Activated CD4-positive, alpha-beta T cell treated with anti-CD3 and anti-CD28 coated beads, Interleukin-2, amount 50 U/mL, for 4 hours (primary cell): ENCODE measurements around the gene TNIK.
"Not testable (repeated sequence)": the region's sequence is repeated elsewhere in the genome, so short reads cannot be mapped to it uniquely, and the experiment has no call there.

Source experiments
- DNase-seq, 2 experiments: peaks; one replicate each; pipeline ENCODE4 v3.0.0-alpha.2; 2020

The TNIK gene

GRCh38 chr3:171468296-171468906 lies 8.2 kb upstream of the TNIK start:
- DNase-seq, result no peak

GRCh38 chr3:171465763-171466162 lies 5.6 kb upstream of the TNIK start:
- DNase-seq, result no peak

DNA sequence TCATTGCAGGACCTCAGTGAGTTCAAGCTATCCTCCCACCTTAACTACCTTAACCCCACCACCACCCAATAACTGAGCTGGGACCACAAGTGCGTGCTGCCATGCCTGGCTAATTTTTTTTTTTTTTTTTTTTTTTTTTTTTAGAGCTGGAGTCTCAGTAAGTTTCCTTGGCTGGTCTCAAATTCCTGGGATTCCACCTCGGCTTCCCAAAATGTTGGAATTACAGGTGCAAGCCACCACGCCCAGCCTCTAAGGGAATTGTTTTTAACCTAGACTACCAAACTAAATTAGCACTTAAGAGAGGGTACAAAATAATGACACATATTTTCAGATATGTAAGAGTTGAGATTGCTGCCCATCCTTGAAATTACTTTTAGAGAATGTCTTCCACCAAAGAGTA lies 4.3 kb upstream of the TNIK start:
- no peak for DNase-seq

- DNase-seq, result peak; percentile 17 to 29
These were observed 2.0 kb upstream of the TNIK start for GRCh38 chr3:171462224-171462623.

- no peak for DNase-seq
These were observed 1.3 kb upstream of the TNIK start for GRCh38 chr3:171461525-171461917.

- DNase-seq, result peak; percentile 15 to 16
These were observed 720 bp upstream of the TNIK start for GRCh38 chr3:171460725-171461524.

DNA sequence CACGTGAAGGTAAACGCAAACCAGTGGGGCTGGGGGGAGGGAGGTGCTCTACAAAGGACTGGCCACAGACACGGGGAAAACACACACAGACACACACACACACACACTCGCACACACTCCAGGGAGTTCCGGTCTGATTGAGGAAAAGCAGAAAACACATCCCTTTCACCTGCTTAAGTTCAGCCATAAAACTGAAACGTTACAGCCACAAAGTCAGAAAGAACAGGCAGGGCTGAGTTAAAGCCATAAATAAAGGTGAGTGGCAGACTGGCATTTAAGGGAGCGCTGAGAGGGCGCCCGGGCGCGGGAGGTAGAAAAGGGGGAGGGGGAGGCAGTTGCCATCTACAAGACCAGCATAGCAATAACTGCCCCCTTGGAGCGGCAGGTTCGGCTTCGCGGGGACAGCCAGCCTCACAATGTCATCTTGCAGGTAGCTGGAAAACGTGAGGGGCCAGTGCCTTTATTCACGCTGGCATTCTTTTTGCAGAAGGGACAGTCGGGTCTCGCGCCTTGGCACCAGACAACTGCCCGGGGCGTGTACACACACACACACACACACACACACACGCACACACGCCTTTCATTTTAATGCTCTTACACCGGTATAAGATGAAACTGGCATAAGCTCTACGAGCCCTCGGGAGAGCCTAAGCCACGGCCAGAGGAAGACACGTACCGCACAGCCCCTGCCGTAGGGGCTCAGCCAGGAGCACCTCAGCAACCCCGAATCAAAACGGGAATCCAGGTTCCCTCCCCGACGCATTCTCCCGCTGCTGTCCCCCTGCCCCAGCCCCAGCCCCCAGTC lies 866 bp downstream of the TNIK start:
- DNase-seq, result peak; percentile 42 to 45

DNA sequence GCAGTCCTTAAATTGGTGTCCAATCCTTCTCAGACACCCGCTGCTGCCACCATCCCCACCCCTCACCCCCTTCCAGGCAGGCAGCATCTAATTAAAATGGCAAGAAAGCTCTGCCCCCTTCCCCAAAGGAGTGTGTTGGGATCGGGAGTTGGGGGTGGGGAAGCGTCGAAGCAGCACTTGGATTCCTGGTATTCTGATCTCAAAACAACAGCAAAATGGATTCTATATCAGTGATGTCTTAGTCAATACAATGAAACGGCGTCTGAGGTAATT lies 1.4 kb downstream of the TNIK start:
- DNase-seq, result no peak

- DNase-seq, result peak; percentile 23 to 40
These were observed 1.9 kb downstream of the TNIK start for GRCh38 chr3:171458071-171458863.

DNA sequence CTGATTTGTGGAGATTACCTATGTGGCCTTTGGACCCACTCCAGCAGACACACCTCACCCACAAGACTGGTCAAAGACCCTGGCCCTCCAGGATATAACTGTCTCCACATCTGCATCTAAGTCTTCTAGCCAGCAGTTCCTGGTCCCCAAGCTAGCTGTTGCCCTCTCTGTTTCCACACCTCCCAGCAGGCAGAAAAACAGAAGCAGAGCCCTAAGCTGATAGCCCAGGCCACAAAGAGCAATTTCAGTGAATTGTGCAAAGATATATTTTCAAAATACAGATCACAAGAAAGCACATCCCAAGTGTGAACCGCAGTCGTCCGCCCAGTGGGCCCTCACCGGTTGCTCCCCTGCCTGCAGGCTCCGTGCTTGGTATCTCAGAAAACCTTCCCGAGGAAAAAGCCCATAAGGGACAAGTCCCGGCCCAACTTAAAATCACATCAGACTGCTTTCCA lies 2.6 kb downstream of the TNIK start:
- DNase-seq, result no peak

DNA sequence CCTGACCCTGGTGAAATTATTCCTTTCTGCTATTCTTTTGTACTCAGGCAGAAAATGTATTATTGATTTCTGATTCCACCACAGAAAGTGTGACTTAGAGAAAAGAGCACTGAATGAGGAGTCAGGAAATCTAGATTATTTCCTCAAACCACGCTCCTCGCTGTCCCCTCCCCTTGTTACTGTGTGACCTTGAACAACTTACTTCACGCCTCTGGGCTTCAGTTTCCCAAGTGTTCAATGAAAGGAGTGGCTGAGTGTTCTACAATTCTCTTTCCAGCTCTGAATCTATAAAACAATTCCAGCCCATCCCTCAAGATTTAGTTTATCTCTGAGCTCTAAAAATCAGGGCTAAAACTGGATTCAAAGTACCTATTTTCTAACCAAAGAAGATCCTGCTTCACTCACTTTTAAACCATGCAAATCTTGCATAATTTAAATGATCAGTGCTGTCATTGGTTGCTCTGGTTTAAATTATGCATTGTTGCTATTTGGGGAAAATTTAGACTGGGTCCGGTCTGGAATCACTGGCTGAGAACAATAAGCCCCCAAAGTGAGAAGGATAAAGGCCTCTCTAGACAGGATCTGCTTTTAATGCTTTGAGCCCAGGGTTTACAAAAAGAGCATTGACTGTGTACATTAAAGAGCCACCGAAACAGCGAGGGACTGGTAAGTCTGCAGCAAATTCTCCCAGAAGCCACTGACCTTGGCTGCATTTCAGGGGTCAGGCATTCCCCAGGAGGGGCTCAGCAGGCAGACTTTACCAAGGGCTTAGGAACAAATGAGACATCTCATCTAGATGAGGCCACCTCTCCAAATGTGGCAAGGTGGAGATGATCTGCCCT lies 3.2 kb downstream of the TNIK start:
- no peak for DNase-seq

GRCh38 chr3:171455603-171456550 lies 4.3 kb downstream of the TNIK start:
- no peak for DNase-seq

DNA sequence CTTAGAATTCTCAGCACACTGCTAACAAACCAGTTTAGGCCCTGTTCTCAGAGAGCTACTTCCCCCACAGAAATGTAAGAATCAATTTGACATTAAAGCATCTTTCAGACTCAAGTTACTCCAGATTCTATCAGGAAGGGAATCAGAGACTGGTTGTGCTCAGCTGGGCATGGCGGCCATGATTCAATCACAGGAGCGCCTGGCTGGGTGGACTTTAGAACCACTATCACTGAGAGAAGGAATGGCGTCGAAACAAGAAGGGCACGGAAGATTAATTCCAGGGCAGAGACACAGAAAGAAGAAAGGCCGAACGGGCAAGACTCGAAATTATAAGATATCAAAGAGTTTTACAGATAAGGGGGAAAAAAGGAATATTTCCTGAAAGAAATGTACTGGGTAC lies 6.2 kb downstream of the TNIK start:
- no peak for DNase-seq

GRCh38 chr3:171453180-171453886 lies 6.9 kb downstream of the TNIK start:
- DNase-seq, result no peak

GRCh38 chr3:171452328-171452727 lies 7.9 kb downstream of the TNIK start:
- no peak for DNase-seq

GRCh38 chr3:171451915-171452314 lies 8.3 kb downstream of the TNIK start:
- DNase-seq, result no peak

DNA sequence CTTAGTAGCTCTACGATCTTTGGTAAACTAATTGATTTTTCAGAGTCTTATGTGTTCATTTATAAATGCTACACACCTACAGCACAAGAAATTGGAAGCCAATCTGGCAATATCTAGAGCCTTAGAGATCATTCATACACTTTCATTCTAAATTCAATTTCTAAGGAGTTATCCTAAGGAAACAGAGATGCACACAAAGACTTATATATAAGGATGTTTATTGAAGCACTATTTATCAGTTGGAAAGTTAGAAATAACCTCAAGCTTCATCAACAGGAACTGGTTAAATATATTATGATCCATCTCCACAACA lies 12.7 kb downstream of the TNIK start:
- not testable (repeated sequence) for DNase-seq

GRCh38 chr3:171446801-171447578 lies 13.2 kb downstream of the TNIK start:
- DNase-seq, result no peak

DNA sequence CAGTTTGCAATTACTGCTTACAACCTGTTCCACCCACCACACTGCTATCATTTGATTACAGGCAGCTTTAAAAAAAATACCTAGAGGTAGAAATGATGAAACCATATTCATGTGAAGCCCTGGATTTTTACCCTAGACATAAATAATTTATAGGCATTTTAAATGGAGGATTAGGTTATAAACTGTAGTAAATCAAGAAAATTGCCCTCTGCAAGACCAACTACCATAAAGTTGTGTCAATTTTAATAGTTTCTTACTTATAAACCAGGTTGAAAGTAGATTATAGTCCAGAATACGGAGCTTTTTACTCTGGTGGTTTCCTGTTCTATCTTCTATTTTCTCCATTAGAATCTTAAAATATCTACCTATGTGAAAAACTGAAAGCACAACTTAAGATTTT lies 13.9 kb downstream of the TNIK start:
- no peak for DNase-seq
